ENCODE data around the gene IP6K1.
"Not testable (repeated sequence)": the region's sequence is repeated elsewhere in the genome, so short reads cannot be mapped to it uniquely, and the experiment has no call there.

IP6K1 gene

GRCh38 chr3:49786357-49787181, at the start of gene IP6K1:
TSS of gene IP6K1 (minus strand) at chr3:49786542. CDS start at chr3:49748040, 38,502 bp downstream.
- intact Hi-C loops (cut with DNase I; ENCODE audit: low total_unique reads), result loop anchor here (10.0 kb wide), 1 partner anchor 62 kb away; the partner anchor contains the start of gene GMPPB
- no peaks in the 10 kb centered on the region for H3K27me3 ChIP-seq
- peaks cover under 1 to 18% (median 10%) of the 10 kb centered on the region in 3 donors for H3K36me3 ChIP-seq
- DNase-seq, result peak; percentile 100
- H3K27ac ChIP-seq, result peak within 1 kb of the TSS; percentile 94 to 99
- no peaks in the 10 kb centered on the region for H3K9me3 ChIP-seq
- peak within 1 kb of the TSS; percentile 80 to 97 for H3K4me3 ChIP-seq
- peaks cover 0 to 46% (median 28%) of the 10 kb centered on the region in 4 donors for H3K4me1 ChIP-seq
- TF ChIP-seq CTCF (IDR thresholded peaks at IDR 0.05), result peak in 1 of 2 experiments; percentile 27

- intact Hi-C loops (cut with DNase I; ENCODE audit: low total_unique reads), result no loop called here
- TF ChIP-seq CTCF (IDR thresholded peaks at IDR 0.05), result no peak
- H3K4me1 ChIP-seq, result no peaks in the 10 kb centered on the region
These were observed 45.0 kb upstream of the IP6K1 start for GRCh38 chr3:49831341-49831740.

GRCh38 chr3:49826016-49826415, 39.7 kb upstream of the IP6K1 start:
- Histone ChIP-seq H3K27ac (no peak overlapping the region), H3K9me3 (no peaks in the 10 kb centered on the region), H3K27me3 (no peaks in the 10 kb centered on the region), H3K4me3 (no peak overlapping the region), H3K4me1 (no peaks in the 10 kb centered on the region), H3K36me3 (peaks cover 0 to 16% (median 0%) of the 10 kb centered on the region in 3 donors)
- intact Hi-C loops (cut with DNase I; ENCODE audit: low total_unique reads), result no loop called here
- TF ChIP-seq CTCF (IDR thresholded peaks at IDR 0.05), result no peak
- DNase-seq, result no peak

More at GRCh38 chr3:49831341-49831740, 45.0 kb upstream of the IP6K1 start:
- H3K9me3 ChIP-seq, result no peaks in the 10 kb centered on the region
- peaks cover 0 to 28% (median 0%) of the 10 kb centered on the region in 3 donors for H3K36me3 ChIP-seq
- H3K27me3 ChIP-seq, result no peaks in the 10 kb centered on the region
- no peak overlapping the region for H3K4me3 ChIP-seq
- no peak overlapping the region for H3K27ac ChIP-seq
- no peak for DNase-seq

- H3K4me3 ChIP-seq; H3K36me3 ChIP-seq; H3K4me1 ChIP-seq; DNase-seq; intact Hi-C loops (cut with DNase I; ENCODE audit: low total_unique reads); H3K27me3 ChIP-seq; H3K9me3 ChIP-seq; H3K27ac ChIP-seq: not testable (repeated sequence)
These were observed 36.8 kb upstream of the IP6K1 start for GRCh38 chr3:49823131-49823530.

GRCh38 chr3:49813497-49814174, 27.3 kb upstream of the IP6K1 start, which contains the start of gene UBA7:
TSS of gene UBA7 (minus strand) at chr3:49813953. CDS start at chr3:49813787, 166 bp downstream.
- intact Hi-C loops (cut with DNase I; ENCODE audit: low total_unique reads), result loop anchor here (10.0 kb wide), 2 partner anchors 109 to 111 kb away; partner anchors contain the start of gene MON1A
- TF ChIP-seq CTCF (IDR thresholded peaks at IDR 0.05), result no peak
- Histone ChIP-seq H3K27me3 (no peaks in the 10 kb centered on the region), H3K4me3 (peak within 1 kb of the TSS; percentile 47 to 61), H3K27ac (peak within 1 kb of the TSS; percentile 57 to 77), H3K36me3 (peaks cover 8 to 40% (median 29%) of the 10 kb centered on the region in 3 donors), H3K4me1 (peaks cover 0 to 31% (median 20%) of the 10 kb centered on the region in 4 donors), H3K9me3 (no peaks in the 10 kb centered on the region)
- peak; percentile 48 to 75 for DNase-seq
